OCI-LY1 (cell line): ENCODE measurements around the gene NSG1.

Experiments
- H2AFZ ChIP-seq: fragments of 200-600 bp; sonication (generic), shearing (Covaris generic); 2 replicates; pipeline ENCODE4 v1.6.0; 2014; ENCODE audit warnings: antibody characterized with exemption, mild to moderate bottlenecking, low read length
- H3F3A ChIP-seq: fragments of 200-600 bp; sonication (generic), shearing (Covaris generic); 2 replicates; pipeline ENCODE4 v1.6.0; 2014; ENCODE audit warnings: mild to moderate bottlenecking, antibody characterized with exemption, low read length, moderate library complexity; ENCODE audit not compliant: insufficient read depth
- H3K27ac ChIP-seq: fragments of 200-600 bp; sonication (generic); 2 replicates; pipeline ENCODE4 v1.5.1; 2014; ENCODE audit warnings: low read length, mixed run types, mild to moderate bottlenecking, low read depth; ENCODE audit not compliant: poor library complexity, severe bottlenecking
- H3K27me3 ChIP-seq: fragments of 200-600 bp; sonication (generic); 2 replicates; pipeline ENCODE4 v1.6.0; 2014; ENCODE audit warnings: antibody characterized with exemption, mild to moderate bottlenecking, low read length, moderate library complexity; ENCODE audit not compliant: insufficient read depth
- H3K36me3 ChIP-seq: fragments of 200-600 bp; sonication (generic); 2 replicates; pipeline ENCODE4 v1.6.1; 2014; ENCODE audit warnings: mild to moderate bottlenecking, antibody characterized with exemption, low read length, moderate library complexity, mixed read lengths; ENCODE audit not compliant: insufficient read depth
- H3K4me1 ChIP-seq: fragments of 200-600 bp; sonication (generic); 2 replicates; pipeline ENCODE4 v1.5.1; 2014; ENCODE audit warnings: mild to moderate bottlenecking, low read length, moderate library complexity; ENCODE audit not compliant: insufficient read depth, severe bottlenecking
- H3K4me2 ChIP-seq: fragments of 200-600 bp; sonication (generic), shearing (Covaris generic); 2 replicates; pipeline ENCODE4 v1.6.1; 2014; ENCODE audit warnings: low read length
- H3K4me3 ChIP-seq: fragments of 200-600 bp; sonication (generic); 2 replicates; pipeline ENCODE4 v1.5.1; 2014; ENCODE audit warnings: low read length, low read depth, mild to moderate bottlenecking, mixed read lengths; ENCODE audit not compliant: poor library complexity, severe bottlenecking
- H3K79me2 ChIP-seq: fragments of 200-600 bp; shearing (Covaris generic); 2 replicates; pipeline ENCODE4 v1.6.1; 2016; ENCODE audit warnings: mixed run types, low read length, mixed read lengths; ENCODE audit not compliant: insufficient read depth
- H3K9ac ChIP-seq: fragments of 200-600 bp; sonication (generic), shearing (Covaris generic); 2 replicates; pipeline ENCODE4 v1.6.1; 2014; ENCODE audit warnings: mild to moderate bottlenecking, low read length, mixed read lengths
- H3K9me2 ChIP-seq: fragments of 200-600 bp; sonication (generic), shearing (Covaris generic); 2 replicates; pipeline ENCODE4 v1.6.1; 2014; ENCODE audit warnings: low read depth, mild to moderate bottlenecking, low read length, mixed read lengths
- H3K9me3 ChIP-seq: fragments of 200-600 bp; shearing (Covaris generic); 2 replicates; pipeline ENCODE4 v1.6.1; 2014; ENCODE audit warnings: low read length, mixed read lengths
- H4K20me1 ChIP-seq: fragments of 200-600 bp; sonication (generic), shearing (Covaris generic); 2 replicates; pipeline ENCODE4 v1.6.0; 2016; ENCODE audit warnings: mild to moderate bottlenecking, low read length; ENCODE audit not compliant: insufficient read depth
- EZH2 ChIP-seq: fragments of 200-600 bp; sonication (generic), shearing (Covaris generic); IDR thresholded peaks from 2 replicates; pipeline ENCODE4 v1.8.0; 2017; ENCODE audit warnings: borderline replicate concordance, mixed run types, mild to moderate bottlenecking, antibody characterized with exemption, low read length, moderate library complexity, mixed read lengths
- TF ChIP-seq, protein P1 (sequence below): fragments of 200-600 bp; sonication (generic), shearing (Covaris generic); IDR thresholded peaks from 2 replicates; pipeline ENCODE4 v1.5.1; 2017; ENCODE audit warnings: mild to moderate bottlenecking, antibody characterized with exemption, low read length, moderate library complexity, mixed read lengths

The NSG1 gene

DNA sequence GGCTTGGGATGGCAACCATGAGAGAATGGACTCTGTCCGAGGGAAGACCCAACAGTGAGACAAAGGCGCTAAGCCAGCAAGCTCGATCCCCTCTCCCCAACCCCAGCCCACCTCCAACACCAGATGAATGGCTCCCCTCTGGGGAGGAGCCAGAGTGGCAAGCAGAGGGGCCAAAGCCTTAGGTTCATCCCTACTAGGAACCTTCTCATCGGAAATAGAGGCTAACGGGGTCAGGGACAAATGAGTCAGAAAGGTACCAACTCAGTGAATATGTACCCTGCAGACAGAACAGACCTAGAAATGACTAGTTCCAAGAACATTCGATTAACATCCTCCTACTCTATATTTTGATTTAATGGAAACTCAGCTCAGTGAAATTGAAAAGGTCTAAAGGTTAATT lies 73.9 kb downstream of the NSG1 start:
- no peak overlapping the region for H3K4me3 ChIP-seq
- no peak overlapping the region for H2AFZ ChIP-seq
- H4K20me1 ChIP-seq = no peaks in the 10 kb centered on the region
- no peaks in the 10 kb centered on the region for H3K9me2 ChIP-seq
- H3K79me2 ChIP-seq = no peaks in the 10 kb centered on the region
- H3K36me3 ChIP-seq = peaks cover 8% of the 10 kb centered on the region
- no peaks in the 10 kb centered on the region for H3F3A ChIP-seq
- no peak overlapping the region for H3K9ac ChIP-seq
- H3K27me3 ChIP-seq = no peaks in the 10 kb centered on the region
- no peak for TF ChIP-seq EZH2
- TF ChIP-seq, protein P1, sequence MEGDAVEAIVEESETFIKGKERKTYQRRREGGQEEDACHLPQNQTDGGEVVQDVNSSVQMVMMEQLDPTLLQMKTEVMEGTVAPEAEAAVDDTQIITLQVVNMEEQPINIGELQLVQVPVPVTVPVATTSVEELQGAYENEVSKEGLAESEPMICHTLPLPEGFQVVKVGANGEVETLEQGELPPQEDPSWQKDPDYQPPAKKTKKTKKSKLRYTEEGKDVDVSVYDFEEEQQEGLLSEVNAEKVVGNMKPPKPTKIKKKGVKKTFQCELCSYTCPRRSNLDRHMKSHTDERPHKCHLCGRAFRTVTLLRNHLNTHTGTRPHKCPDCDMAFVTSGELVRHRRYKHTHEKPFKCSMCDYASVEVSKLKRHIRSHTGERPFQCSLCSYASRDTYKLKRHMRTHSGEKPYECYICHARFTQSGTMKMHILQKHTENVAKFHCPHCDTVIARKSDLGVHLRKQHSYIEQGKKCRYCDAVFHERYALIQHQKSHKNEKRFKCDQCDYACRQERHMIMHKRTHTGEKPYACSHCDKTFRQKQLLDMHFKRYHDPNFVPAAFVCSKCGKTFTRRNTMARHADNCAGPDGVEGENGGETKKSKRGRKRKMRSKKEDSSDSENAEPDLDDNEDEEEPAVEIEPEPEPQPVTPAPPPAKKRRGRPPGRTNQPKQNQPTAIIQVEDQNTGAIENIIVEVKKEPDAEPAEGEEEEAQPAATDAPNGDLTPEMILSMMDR = no peak
- no peaks in the 10 kb centered on the region for H3K9me3 ChIP-seq
- H3K4me1 ChIP-seq = peaks cover 26% of the 10 kb centered on the region
- H3K27ac ChIP-seq = no peak overlapping the region
- H3K4me2 ChIP-seq = no peak overlapping the region

- TF ChIP-seq, protein P1 = no peak
- no peak for TF ChIP-seq EZH2
- no peaks in the 10 kb centered on the region for H3K79me2 ChIP-seq
- no peaks in the 10 kb centered on the region for H3K27me3 ChIP-seq
- no peaks in the 10 kb centered on the region for H3K9me2 ChIP-seq
- H4K20me1 ChIP-seq = no peaks in the 10 kb centered on the region
- no peak overlapping the region for H3K4me2 ChIP-seq
- H3F3A ChIP-seq = no peaks in the 10 kb centered on the region
- H3K36me3 ChIP-seq = peaks cover 12% of the 10 kb centered on the region
- H3K9me3 ChIP-seq = no peaks in the 10 kb centered on the region
- peaks cover 22% of the 10 kb centered on the region for H3K4me1 ChIP-seq
- no peak overlapping the region for H3K4me3 ChIP-seq
- no peak overlapping the region for H2AFZ ChIP-seq
- H3K9ac ChIP-seq = no peak overlapping the region
- H3K27ac ChIP-seq = no peak overlapping the region
Measured at GRCh38 chr4:4461178-4461577, 74.3 kb downstream of the NSG1 start.

DNA sequence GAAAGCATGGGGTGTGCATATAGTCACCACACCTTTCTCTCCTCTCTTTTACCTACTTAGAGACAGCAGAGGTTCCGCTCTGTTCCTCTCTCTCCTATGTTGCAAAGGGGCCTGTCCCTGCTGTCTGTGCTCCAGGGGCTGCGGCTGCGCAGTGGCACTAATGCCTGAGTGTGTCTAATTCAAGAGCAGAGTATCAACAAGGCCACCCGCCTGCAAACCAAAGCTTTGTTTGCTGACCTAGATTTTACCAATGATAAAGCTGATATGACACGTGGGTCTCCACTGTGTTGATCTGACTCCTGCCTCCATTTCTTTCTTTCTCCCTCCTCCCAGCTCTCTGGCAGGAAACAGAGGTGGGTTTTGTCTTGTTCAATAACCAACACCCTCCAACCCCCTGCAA lies 74.9 kb downstream of the NSG1 start:
- Histone ChIP-seq H2AFZ (no peak overlapping the region), H3K9me2 (no peaks in the 10 kb centered on the region), H3K9me3 (no peaks in the 10 kb centered on the region), H3K4me1 (peaks cover 15% of the 10 kb centered on the region), H3F3A (no peaks in the 10 kb centered on the region), H3K4me2 (no peak overlapping the region), H3K36me3 (peaks cover 15% of the 10 kb centered on the region), H3K79me2 (no peaks in the 10 kb centered on the region), H4K20me1 (no peaks in the 10 kb centered on the region), H3K9ac (no peak overlapping the region), H3K27ac (no peak overlapping the region), H3K4me3 (no peak overlapping the region), H3K27me3 (no peaks in the 10 kb centered on the region)
- TF ChIP-seq, protein P1 = no peak
- no peak for TF ChIP-seq EZH2
